Activated naive CD8-positive, alpha-beta T cell treated with anti-CD3 and anti-CD28 coated beads, Interleukin-2, amount 50 U/mL, for 16 hours (primary cell): ENCODE measurements around the gene ZFR2.
A peak's percentile ranks its signal among the peaks of the same experiment; 100 is the strongest.
"Not testable (repeated sequence)": the region's sequence is repeated elsewhere in the genome, so short reads cannot be mapped to it uniquely, and the experiment has no call there.

Experiments
- DNase-seq: peaks from one replicate; pipeline ENCODE4 v3.0.0-alpha.2; 2020; ENCODE audit warnings: low read depth, low spot score

The ZFR2 gene

DNA sequence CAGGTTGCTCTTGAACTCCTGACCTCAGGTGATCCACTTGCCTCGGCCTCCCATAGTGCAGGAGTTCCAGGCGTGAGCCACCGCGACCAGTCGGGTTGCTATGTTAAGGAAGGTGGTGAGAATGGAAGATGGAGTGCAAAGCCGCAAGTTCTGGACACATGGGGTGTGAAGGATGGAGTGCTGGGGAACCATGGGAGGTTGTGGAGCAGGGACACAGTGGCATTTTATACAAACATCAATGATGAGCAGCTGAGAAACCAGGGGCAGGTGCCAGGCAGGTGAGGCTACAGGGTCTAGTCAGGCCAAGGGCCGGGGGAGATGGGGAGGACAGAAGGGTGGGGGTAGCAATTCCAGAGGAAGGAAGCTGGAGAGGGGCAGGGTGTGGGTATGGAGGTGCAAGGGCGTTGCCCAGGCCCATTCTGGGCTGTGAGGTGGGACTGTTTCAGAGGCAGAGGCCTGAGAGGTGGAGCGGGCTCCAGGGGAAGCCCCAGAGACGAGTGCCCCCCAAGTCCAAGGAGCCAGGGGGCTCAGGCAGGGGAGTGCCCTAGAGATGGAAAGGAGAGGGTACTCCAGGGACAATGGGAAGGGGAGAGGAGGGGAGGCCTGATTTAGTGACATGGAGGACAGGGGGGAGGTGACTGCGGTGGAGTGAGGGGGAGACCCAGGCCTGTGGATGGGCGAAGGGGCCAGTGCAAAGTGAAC lies 94.9 kb downstream of the ZFR2 start:
- no peak for DNase-seq

DNA sequence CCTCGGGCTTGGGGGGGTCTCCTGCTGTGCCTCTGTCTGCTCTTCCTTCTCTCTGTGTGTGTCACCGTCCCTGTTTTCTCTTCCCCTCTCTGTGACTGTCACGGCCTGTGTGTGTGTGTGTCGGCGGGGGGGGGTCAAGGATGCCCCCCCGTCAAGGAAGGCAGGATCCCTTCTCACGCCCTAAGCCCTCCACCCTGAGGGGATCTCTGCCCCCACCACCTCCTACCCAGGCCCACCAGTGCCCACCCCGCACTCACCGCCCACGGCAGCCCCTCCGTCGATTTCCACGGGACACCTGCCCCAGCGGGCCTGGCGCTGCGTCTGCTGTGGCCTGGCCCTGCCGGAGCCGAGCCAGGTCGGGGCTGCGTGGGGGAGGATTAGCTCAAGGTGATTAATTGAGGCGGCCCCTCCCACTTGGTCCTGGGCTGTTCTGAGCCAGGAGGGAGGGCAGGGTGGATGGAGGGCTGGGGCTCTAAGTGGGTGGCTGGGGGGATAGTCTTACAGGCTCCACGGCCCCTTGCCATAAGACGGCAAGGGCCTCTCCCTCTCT lies 96.9 kb downstream of the ZFR2 start, which contains the start of gene RAX2:
Gene RAX2, minus strand, starts transcription at position 323 of the 550 bp plus-strand sequence. CDS start 486 bp downstream, outside the sequence.
- no peak for DNase-seq

DNA sequence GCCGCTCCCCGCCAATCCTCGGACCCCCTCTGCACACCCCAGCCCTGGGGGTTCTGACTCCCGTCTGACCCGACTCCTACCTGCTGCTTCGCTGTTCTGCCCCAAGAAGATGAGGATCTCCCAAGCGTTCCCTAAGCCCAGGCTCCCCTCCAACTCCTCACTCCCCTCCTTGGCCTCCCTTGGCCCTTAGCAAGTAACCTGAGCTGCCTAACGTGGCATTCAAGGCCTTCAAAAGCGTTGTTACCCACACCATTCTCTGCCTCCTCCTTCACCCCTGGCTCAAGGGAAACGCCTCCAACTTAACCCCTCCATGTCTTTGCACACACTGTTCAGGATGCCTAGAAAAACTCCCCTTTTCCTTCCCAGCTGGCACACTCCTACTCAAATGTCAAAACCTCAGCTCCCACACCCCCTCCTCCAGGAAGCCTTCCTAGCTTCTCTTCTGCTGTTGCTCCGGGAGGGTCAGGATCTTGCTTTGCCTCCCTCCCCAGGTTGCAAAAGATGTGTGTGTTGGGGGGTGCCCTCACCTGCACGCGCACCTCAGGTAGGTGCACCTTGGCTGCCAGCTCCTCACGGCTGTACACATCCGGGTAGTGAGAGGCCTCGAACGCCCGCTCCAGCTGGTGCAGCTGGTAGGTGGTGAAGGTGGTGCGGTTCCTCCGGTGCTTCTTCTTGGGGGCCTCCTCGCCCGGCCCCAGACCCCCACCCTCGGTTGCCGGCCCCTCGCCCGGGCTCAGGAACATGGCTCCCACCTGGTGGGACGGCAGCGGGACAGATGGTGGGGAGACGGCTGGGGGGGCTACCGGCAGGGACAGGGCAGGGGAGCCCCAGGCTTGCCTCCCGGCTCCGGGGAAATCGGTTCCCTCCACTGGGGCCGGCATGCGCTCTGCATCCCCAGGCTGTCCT lies 97.6 kb downstream of the ZFR2 start:
- no peak for DNase-seq

DNA sequence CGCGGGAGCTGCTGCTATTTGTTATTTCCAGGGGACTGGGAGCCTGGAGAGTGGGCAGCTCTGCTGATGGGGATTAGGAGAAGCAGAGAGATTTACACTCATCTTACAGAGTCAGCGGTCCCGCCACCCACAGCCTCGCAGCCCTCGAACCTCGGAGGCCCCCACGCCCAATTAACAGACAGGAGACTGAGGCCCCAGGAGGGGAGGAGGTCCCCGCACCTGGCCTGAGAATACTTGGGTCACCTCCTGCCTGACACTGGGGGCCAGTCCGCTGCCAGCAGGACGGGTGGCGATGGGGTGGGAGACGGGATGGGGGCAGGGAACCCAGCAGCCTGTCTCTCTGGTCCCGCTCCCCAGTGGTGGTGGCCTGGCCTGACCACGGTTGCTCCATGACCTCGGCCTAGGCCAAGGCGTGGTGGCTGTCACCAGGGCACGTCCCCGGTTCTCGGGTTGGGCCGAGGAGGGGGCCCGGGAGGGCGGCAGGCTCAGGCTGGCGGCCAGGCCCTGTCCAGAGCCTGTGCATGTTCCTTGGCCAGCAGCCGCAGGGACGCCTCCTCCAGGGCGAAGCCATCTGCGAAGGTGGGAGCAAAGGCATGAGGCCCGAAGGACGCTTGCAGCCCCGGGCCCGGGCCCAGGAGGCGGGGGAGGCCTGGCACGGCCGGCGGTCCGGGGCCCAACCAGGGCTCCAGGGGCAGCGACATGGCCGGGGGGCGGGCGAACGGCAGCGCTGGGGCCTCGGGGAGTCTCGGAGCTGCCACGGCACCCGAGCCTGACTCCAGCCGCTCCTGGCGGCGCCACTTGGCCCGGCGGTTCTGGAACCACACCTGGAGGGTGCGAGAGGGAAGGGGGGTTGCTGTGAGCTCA lies 98.5 kb downstream of the ZFR2 start:
- no peak for DNase-seq

DNA sequence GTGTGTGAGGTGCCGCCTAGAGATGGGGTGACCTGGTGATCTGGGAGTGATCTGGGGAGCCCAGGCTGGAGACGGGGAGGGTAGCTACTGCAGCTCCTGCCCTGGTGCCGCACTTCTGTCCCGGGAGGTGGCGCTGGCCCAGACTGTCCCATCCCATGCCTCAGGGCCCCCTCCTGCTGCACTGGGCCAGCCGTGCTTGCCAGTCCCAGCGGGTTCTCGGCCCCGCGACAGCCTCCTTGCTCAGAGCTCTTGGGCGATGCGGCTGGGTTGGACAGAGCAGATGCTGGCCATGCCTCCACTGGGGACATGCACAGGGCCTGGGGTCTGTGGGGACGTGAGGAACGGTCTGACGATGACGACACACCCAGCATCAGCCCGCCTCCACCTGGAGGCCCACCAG lies 99.3 kb downstream of the ZFR2 start:
- DNase-seq = no peak

DNA sequence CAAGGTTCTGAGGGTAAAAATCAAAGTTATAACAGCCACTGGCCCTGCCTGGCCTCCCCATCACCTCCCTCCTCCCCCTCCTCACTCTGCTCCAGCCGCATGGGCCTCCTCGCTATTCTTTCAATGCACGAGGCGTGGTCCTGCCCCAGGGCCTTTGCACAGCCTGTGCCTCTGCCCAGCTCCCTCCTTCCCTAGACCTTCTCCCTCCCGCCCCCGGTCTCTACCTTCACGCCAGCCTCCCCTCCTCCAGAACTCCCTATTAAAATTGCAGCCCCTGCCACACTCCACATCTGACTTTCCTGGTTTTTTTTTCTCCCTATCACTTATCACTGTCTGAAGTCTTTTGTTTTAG lies 100.1 kb downstream of the ZFR2 start:
- DNase-seq = no peak

DNA sequence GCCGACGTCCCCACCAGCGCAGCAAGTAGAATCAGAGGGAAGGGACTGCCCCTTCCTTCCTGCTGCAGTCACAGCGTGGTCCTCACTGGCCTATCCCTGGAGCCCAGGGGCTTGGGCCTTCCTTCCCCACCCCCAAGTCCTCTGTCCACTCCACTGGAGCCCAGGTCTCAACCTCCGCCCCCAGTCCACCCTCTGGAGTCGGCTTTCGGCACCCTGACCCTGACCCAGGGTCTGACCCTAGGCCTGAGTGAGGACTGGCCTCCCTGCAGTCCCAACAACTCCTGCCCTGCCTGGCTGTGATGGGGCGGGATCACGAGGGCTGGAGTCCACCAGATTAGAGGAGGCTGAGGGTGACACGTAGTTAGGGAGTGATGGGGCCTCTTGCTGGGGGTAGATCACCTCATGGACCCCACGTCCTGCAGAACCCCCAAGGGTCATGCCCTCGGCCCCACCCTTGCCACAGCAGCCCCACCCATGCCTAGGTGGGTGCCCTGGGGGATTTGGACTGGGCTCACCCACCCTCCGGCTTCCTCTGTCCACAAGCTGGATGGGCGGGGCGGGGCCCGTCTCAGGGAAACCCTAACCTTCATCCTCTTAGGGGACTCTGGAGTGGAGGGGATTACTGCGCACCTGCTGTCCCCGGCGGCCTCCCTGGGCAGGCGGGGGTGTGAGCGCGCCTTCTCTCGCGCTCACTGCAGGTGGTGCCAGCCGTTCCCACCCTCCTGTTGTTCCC lies 100.7 kb downstream of the ZFR2 start:
- DNase-seq = no peak

DNA sequence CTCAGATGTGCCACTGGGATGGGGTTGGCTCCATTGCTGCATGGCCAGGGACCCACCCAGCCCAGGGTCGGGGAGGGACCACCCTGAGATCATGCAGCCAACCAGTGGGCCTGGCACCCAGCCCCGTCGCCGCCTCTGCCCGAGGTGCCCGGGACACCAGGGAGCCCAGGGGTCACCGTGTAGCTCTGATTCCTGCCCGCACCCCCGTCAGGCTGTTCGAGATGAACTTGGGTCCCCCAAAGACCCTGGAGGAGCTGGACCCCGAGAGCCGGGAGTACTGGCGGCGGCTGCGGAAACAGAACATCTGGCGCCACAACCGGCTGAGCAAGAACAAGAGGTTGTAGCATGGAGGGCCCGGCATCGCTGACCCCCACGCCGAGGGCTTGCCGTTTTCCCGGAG lies 101.8 kb downstream of the ZFR2 start:
- DNase-seq = no peak

DNA sequence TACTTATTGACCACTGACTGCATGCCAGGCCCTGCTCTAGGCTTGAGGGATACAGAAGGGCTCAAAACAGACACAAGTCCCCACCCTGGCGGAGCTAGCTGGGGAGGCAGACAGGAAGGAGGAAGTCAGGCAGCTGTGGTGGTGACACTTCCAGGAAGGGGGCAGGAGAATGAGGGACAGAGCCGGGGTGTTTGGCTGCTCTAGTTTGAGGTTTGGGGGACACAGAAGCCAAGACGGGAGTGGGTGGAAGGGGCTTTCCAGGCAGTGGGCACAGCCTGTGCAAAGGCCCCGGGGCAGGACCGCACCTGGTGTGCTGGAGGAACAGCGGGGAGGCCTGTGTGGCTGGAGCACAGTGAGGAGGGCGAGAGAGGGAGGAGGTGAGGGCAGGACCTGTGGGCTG lies 102.3 kb downstream of the ZFR2 start:
- DNase-seq = no peak

DNA sequence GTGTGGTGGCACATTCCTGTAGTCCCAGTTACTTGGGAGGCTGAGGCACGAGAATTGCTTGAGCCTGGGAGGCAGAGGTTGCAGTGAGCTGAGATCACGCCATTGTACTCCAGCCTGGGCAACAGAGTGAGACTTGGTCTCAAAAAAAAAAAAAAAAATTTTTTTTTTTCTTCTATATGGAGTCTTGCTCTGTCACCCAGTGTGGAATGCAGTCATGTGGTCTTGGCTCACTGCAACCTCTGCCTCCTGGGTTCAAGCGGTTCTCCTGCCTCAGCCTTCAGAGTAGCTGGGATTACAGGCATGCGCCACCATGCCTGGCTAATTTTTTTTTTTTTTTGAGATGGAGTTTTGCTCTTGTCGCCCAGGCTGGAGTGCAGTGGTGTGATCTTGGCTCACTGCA lies 103.1 kb downstream of the ZFR2 start:
- DNase-seq = not testable (repeated sequence)

DNA sequence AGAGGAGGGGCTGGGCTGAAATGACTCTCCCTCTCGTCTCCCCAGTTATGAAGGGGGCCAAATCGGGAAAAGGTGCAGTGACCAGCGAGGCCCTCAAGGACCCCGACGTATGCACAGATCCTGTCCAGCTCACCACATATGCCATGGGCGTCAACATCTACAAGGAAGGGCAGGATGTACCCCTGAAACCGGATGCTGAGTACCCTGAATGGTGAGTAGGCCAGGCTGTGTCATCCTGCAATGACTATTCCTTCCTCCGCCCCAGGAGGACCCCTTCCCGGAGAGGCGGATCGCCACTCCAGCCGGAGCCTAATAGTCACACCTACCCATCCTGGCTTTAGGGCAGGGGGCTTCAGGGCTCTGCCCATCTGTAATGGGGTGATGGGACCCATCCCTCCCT lies 103.7 kb downstream of the ZFR2 start:
- DNase-seq = no peak

DNA sequence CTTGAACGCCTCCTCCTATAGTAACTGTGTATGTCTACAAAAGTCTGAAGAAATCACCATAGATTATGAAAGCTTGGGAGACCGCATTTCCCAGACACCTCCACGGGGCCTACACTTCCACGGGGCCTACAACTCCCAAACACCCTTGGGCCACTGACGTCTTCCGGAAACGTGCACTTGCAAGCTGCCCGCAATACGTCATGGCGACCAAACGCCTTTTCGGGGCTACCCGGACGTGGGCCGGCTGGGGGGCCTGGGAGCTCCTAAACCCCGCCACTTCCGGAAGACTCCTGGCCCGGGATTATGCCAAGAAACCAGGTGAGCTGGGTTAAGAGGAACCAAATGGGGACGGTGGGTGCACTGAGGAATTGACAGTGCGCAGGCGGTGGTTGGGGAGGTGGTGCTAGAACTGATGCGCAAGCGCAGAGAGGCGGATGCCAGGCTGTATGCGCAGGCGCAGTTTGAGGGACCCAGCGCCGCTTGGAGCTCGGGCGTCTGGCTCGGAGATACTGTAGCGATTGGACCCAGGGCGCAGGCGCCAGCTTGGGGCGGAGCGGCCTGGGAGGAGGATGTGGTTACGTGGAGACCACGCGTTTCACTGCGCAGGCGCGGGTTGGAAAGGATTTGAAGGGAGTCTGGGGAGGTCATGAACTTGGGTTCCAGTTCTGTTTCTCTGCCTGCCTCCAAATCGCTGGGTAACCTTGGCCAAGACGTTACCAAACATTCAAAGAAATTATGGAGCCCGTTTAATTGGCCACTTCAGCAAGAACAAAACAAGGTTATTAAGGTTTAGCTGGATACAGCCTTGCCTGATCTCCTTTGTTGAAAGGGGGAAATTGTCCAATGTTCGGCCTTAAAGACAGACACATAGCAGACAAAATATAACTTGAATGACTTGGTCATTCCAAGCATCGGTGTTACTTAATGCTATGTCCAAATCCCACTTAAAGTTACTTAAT lies 106.1 kb downstream of the ZFR2 start, which contains the start of gene MRPL54:
Gene MRPL54, plus strand, starts transcription at position 182 of the 959 bp plus-strand sequence. Its CDS starts 19 bp downstream, at position 201.
- DNase-seq = peak; percentile 96

DNA sequence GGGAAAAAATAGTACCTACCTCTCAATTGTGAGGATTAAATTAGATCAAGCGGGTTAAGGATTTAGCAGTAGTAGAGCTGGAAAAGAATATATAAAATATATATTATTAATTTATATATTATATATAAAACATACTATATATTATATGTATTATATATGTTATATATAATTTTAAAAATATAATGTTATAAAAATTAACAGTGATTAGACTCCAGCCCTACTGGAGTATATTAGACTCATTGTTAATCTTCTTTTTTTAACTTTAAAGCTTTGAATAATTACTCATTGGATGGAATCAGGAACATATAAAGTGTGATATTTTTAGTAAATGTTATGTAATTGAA lies 106.7 kb downstream of the ZFR2 start:
- no peak for DNase-seq

DNA sequence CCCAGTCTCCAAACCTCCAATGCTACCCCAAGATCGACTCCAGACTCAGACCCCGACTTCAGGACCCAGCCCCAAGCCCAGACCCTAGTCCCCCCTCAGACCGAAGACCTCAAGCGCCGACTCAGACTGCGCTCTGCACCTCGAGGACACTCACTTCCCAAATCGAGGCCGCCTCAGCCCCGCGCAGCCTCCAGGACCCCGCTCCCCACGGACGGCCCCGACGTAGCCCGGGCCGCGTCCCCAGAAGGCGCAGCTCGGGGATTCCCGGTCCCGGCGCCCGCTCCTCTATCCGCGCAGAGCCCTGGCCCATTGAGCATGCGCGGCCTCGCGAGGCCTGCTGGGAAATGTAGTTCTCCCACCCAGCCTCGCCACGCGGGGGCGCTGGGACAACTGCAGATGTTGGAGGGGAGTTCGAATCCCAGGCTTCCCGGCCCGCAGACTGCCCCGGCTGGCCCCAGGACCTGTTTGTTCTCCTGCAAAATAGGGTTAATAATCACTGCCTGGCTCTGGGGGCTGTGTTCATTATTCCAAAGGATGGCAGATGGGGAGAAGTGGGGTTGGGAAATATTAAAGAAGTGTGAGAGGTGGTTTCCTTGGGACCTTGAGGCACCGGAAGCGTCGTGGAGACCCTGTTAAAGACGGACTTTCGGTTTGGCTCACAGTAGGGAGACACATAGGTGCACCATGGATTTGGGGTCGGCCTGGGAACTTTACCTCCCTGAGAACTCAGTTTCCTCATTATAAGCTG lies 107.3 kb downstream of the ZFR2 start, which contains the start of gene APBA3:
Gene APBA3, minus strand, starts transcription at position 311 of the 748 bp plus-strand sequence. CDS start 1,428 bp downstream, outside the sequence.
- peak; percentile 91 for DNase-seq

DNA sequence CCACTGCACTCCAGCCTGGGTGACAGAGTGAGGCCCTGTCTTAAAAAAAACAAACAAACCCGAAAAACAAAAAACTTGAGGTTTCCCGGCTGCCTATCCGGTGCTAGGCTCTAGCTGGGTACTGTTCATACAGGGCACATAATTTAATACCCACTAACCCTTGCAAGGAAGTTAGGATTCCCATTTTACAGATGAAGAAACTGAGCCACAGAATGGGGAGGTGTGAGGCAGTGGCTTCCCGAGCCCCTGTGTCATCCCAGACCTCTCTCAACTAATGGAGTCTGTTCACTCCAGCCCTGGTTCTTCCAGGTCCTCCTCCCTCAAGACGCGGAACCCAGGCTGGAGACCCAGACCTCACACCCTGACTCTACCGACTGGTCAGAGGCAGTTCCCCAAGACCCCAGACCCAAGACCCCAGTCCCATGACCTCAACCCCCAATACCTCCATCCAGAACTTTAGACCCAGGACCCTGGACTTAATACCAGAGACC lies 107.9 kb downstream of the ZFR2 start:
- no peak for DNase-seq

DNA sequence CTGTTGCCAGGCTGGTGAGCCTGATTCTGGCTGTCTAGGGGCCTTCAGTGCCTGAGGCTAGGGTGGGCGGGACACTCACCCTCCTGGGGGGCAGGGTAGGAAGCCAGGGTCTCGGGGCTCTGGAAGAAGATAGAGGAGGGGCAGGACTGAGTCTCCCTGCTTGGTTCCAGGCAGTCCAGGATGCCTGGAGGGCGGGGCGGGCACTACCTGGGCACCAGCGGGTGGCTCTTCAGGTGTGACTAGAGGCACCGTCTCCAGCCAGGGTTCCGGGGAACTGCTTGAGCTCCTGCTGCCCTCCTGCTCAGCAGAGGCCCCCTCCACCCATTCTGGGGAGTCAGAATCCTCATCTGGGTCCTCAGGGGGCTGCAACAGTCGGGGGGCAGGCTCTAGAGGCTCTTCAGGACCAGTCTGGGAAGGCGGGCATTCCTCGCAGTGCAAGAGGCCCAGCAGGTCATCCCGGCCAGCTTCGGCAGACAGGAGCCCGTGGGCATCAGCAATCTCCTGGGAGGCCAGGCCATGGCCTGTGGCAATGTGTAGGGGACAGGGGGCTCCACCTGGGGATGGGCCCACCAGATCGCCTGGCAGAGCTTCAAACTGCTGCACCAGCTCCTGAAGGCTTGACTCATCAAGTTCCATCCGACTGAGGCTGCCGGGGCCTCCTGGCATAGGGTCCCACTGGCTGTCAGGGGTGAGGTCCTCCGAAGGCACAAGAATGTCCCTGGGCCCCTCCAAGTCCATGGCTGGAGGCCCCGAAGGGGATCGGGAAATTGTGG lies 109.2 kb downstream of the ZFR2 start:
- DNase-seq = no peak

DNA sequence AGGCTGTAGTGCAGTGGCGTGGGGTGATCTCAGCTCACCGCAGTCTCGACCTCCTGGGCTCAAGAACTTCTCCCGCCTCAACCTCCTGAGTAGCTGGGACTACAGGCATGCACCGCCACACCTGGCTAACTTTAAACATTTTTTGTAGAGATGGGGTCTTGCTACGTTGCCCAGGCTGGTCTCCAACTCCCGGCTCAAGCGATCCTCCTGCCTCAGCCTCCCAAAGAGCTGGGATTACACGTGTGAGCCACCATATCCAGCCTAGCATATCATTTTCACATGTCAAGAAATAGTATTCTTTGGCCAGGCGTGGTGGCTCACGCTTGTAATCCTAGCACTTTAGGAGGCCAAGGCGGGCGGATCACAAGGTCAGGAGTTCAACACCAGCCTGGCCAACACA lies 110.5 kb downstream of the ZFR2 start:
- DNase-seq = not testable (repeated sequence)

DNA sequence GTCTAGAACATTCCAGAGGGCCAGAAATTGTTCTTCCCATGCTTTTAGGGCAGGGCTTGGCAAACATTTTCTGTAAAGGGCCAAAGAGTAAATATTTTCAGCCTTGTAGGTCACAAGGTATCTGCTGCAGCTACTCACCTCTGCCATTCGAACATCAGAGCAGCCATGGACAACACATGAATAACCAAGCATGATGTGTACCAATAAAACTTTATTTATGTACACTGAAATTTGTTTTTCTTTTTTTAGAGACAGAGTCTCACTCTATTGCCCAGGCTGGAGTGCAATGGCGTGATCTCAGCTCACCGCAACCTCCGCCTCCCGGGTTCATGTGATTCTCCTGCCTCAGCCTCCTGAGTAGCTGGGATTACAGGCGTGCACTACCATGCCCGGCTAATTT lies 111.1 kb downstream of the ZFR2 start:
- not testable (repeated sequence) for DNase-seq
